GM19351 (cell line): ENCODE results near the gene SLC35F6.
"Not testable (repeated sequence)": the region's sequence is repeated elsewhere in the genome, so short reads cannot be mapped to it uniquely, and the experiment has no call there.

Source experiments
- ATAC-seq: cut with Tn5 transposase; IDR thresholded peaks from one replicate; pipeline ENCODE4 v1.9.1; 2021; ENCODE audit warnings: mild to moderate bottlenecking, moderate library complexity; ENCODE audit not compliant: unreplicated experiment

Gene SLC35F6

GRCh38 chr2:26814072-26814765 is 50.1 kb downstream of the SLC35F6 start:
- ATAC-seq, result not testable (repeated sequence)

DNA sequence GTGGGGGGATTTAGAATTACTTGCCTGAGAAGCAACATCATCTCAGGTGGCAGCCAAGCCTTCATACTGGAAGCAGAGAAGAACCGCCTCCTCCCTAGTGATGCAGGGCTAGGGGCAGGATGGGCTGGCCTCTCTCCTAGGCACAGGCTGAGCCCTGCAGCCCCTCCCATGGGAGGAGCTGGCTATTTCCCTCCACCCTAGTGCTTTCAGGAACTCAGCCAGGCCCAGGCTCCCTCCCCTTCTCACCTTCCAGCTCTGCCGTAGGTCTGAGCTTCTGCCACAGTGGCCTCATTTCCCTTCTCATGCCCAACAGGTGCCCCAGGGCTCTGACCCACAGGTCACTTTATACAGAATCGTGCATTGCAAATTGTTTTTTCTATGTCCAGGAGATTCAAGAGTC is 52.8 kb downstream of the SLC35F6 start:
- ATAC-seq, result no peak

DNA sequence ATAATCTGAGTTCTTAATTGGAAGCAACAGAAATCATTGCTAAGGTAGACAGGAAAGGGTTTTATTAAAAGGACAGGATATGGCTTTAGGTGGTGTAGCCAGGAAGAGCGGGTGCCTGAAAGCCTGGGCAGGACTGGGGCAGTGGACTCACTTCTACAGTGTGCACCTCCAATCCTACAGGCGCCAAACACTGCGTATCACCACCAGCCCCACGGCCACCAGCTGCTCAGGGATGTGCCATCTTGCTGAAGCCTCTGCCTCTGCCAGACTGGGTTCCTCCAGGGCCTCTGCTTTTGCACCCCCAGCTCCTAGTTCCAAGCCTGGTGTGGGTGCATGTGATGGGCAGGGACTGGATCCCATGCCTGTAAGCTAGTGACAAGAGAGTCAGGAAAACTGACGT is 54.2 kb downstream of the SLC35F6 start:
- ATAC-seq, result no peak

DNA sequence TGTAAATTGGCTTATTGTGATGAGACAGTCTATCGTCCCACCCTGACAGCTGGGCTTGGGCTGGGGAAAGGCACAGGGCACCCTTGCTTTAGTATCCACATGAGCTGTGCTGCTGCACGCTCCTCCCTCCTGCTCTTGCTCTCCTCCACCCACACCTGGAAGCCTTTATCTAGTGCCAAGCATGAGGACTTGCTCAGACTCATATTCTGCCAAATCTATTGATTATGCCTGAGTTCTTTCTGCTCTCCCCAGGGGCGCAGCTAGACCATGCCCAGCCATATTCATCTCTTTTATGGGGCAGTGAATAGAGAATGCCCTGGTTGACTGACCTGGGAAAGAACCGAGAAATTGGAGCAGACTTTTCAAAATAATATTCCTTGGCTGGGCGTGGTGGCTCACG is 54.9 kb downstream of the SLC35F6 start:
- ATAC-seq, result no peak

DNA sequence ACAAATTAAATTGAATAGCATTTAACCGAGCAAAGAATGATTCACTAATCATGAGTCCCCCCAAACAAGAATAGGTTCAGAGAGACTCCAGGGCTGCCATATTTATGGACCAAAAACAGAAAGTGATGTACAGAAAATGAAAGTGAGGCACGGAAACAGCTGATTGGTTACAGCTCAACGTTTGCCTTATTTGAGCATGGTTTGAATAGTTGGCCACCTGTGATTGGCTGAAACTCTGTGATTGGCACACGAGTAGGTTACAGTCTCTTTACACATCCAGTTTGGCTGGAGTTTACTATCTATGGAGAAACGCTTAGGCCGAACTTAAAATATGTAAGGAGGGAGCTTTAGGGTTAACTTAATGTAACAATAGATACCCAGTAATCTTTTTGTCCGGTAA is 56.8 kb downstream of the SLC35F6 start:
- ATAC-seq, result no peak

DNA sequence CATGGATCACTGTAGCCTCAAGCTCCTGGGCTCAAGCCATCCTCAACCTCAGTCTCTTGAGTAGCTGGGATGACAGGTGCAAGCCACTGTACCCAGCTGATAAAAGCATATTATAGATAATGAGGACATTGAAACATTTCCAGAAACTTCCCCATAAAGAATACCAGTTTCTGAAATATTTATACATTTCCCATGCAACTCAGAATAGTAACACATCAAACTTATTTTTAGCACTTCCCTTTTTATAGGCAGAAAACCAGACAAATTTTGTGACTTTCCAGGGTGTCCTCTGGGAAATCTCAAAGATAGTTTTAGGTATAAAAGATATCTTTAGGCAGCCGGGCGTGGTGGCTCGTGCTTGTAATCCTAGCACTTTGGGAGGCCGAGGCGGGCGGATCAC is 58.8 kb downstream of the SLC35F6 start:
- ATAC-seq, result no peak
